Hepatocyte (in vitro differentiated cells): ENCODE results near the gene CHRD. TPM values are rescaled to one million over a fixed set of nuclear protein-coding genes. Genes with fewer than 3 reads are reported as not detected.

Source experiments
- DNase-seq: peaks from one replicate; pipeline ENCODE4 v3.0.0-alpha.2; 2016; ENCODE audit warnings: low spot score
- H2AFZ ChIP-seq: fragments of 200-600 bp; sonication (generic); 2 replicates; pipeline ENCODE4 v1.6.0; 2016; ENCODE audit warnings: antibody characterized with exemption, mild to moderate bottlenecking
- H3K27ac ChIP-seq: fragments of 200-600 bp; sonication (generic); 2 replicates; pipeline ENCODE4 v1.5.1; 2016; ENCODE audit warnings: mild to moderate bottlenecking
- H3K27me3 ChIP-seq: fragments of 200-600 bp; sonication (generic); 2 replicates; pipeline ENCODE4 v1.6.1; 2016
- H3K36me3 ChIP-seq: fragments of 200-600 bp; sonication (generic); replicated peaks from 2 replicates; pipeline ENCODE4 v1.5.1; 2016; ENCODE audit warnings: low read depth; ENCODE audit not compliant: insufficient read depth
- H3K4me1 ChIP-seq: fragments of 200-600 bp; sonication (generic); 2 replicates; pipeline ENCODE4 v1.5.1; 2016; ENCODE audit warnings: mild to moderate bottlenecking, moderate library complexity; ENCODE audit not compliant: insufficient read depth
- H3K4me2 ChIP-seq: fragments of 200-600 bp; sonication (generic); 2 replicates; pipeline ENCODE4 v1.6.0; 2016
- H3K4me3 ChIP-seq: fragments of 200-600 bp; sonication (generic); 2 replicates; pipeline ENCODE4 v1.5.1; 2016; ENCODE audit warnings: mild to moderate bottlenecking
- H3K79me2 ChIP-seq: fragments of 200-600 bp; sonication (generic); 2 replicates; pipeline ENCODE4 v1.6.0; 2017; ENCODE audit warnings: mild to moderate bottlenecking
- H3K9me2 ChIP-seq: fragments of 200-600 bp; sonication (generic); replicated peaks from 2 replicates; pipeline ENCODE4 v1.6.0; 2017; ENCODE audit warnings: mild to moderate bottlenecking; ENCODE audit not compliant: insufficient read depth
- H3K9me3 ChIP-seq: fragments of 200-600 bp; sonication (generic); 2 replicates; pipeline ENCODE4 v1.5.1; 2016; ENCODE audit warnings: low read depth, mild to moderate bottlenecking
- H4K20me1 ChIP-seq: fragments of 200-600 bp; sonication (generic); 2 replicates; pipeline ENCODE4 v1.6.0; 2016; ENCODE audit warnings: mild to moderate bottlenecking; ENCODE audit not compliant: insufficient read depth, poor library complexity, severe bottlenecking
- CTCF ChIP-seq: fragments of 200-600 bp; sonication (generic); IDR thresholded peaks from 2 replicates; pipeline ENCODE4 v1.5.1; 2016; ENCODE audit warnings: antibody characterized with exemption, mild to moderate bottlenecking; ENCODE audit not compliant: poor library complexity
- EZH2 ChIP-seq: fragments of 200-600 bp; sonication (generic); IDR thresholded peaks from 2 replicates; pipeline ENCODE4 v1.6.1; 2016; ENCODE audit warnings: antibody characterized with exemption, mild to moderate bottlenecking, borderline replicate concordance
- EZH2phosphoT487 ChIP-seq: fragments of 200-600 bp; sonication (generic); IDR thresholded peaks from one replicate; pipeline ENCODE4 v1.6.1; 2018; ENCODE audit warnings: antibody characterized with exemption, mild to moderate bottlenecking, low read depth, moderate library complexity; ENCODE audit not compliant: unreplicated experiment, severe bottlenecking
- whole genome bisulfite sequencing: methylation state at CpG from one replicate; pipeline ENCODE4 v1.1.6; 2016; ENCODE audit warnings: low lambda C conversion rate; ENCODE audit errors: missing lambda C conversion rate; 5-methylcytosine and 5-hydroxymethylcytosine counted together
- polyA plus RNA-seq: library from polyadenylated mRNA; unstranded; fragments of >200 nt; fragmentation: Nextera tagmentation; extraction: Ambion mirVana; gene quantifications from 2 replicates; pipeline ENCODE4 v1.2.1, GENCODE V29; 2016
- total RNA-seq: library from RNA; depleted of rRNA; stranded (reverse); fragments of >200 nt; gene quantifications from 2 replicates; pipeline ENCODE4 v1.2.3, GENCODE V29; 2014

The CHRD gene
- total and polyA plus RNA-seq, 2 experiments from 2014 or later = 13.6 to 16.1 TPM

- Histone ChIP-seq H3K27me3 (no peaks in the 10 kb centered on the region), H3K4me3 (no peak overlapping the region), H3K79me2 (peaks cover 25% of the 10 kb centered on the region), H3K9me2 (no peaks in the 10 kb centered on the region), H3K4me1 (peaks cover 12% of the 10 kb centered on the region), H3K9me3 (no peaks in the 10 kb centered on the region), H2AFZ (no peak overlapping the region), H3K4me2 (no peak overlapping the region), H3K36me3 (no peaks in the 10 kb centered on the region), H3K27ac (peak overlapping the region; percentile 100), H4K20me1 (peaks cover 31% of the 10 kb centered on the region)
- WGBS = 84% methylated on average over 3 of the region's 3 CpGs
- DNase-seq = no peak
- TF ChIP-seq EZH2phosphoT487 (no peak), EZH2 (no peak), CTCF (no peak)
Observed at GRCh38 chr3:184333700-184334099, 46.2 kb upstream of the CHRD start.

- 91% methylated on average over 14 of the region's 15 CpGs for WGBS
- no peak overlapping the region for H3K4me3 ChIP-seq
- H3K4me1 ChIP-seq = peaks cover 16% of the 10 kb centered on the region
- no peaks in the 10 kb centered on the region for H3K9me3 ChIP-seq
- no peak overlapping the region for H3K4me2 ChIP-seq
- H3K27me3 ChIP-seq = no peaks in the 10 kb centered on the region
- H3K79me2 ChIP-seq = peaks cover 29% of the 10 kb centered on the region
- H4K20me1 ChIP-seq = peaks cover 35% of the 10 kb centered on the region
- DNase-seq = peak; percentile 52
- no peaks in the 10 kb centered on the region for H3K36me3 ChIP-seq
- TF ChIP-seq EZH2 (no peak), CTCF (no peak), EZH2phosphoT487 (no peak)
- H2AFZ ChIP-seq = no peak overlapping the region
- H3K9me2 ChIP-seq = no peaks in the 10 kb centered on the region
- H3K27ac ChIP-seq = peak overlapping the region; percentile 100
Observed at GRCh38 chr3:184334470-184335158, 45.2 kb upstream of the CHRD start.

- H3K27ac ChIP-seq = peak overlapping the region; percentile 100
- no peaks in the 10 kb centered on the region for H3K9me3 ChIP-seq
- H3K27me3 ChIP-seq = no peaks in the 10 kb centered on the region
- peak overlapping the region; percentile 82 for H3K4me3 ChIP-seq
- WGBS = 65% methylated on average over 4 of the region's 4 CpGs
- H3K79me2 ChIP-seq = peaks cover 34% of the 10 kb centered on the region
- H2AFZ ChIP-seq = peak overlapping the region; percentile 80
- H3K4me1 ChIP-seq = peaks cover 16% of the 10 kb centered on the region
- peak overlapping the region; percentile 75 for H3K4me2 ChIP-seq
- no peak for DNase-seq
- TF ChIP-seq EZH2phosphoT487 (no peak), CTCF (no peak), EZH2 (no peak)
- H4K20me1 ChIP-seq = peaks cover 31% of the 10 kb centered on the region
- H3K9me2 ChIP-seq = no peaks in the 10 kb centered on the region
- H3K36me3 ChIP-seq = no peaks in the 10 kb centered on the region
Observed at GRCh38 chr3:184335291-184335660, 44.6 kb upstream of the CHRD start.
